C4-2B (cell line): ENCODE results near the gene PSMG2.

Source experiments
- CTCF ChIP-seq: fragments of 450-650 bp; conservative IDR thresholded peaks from 2 replicates; pipeline ENCODE4 v1.5.1; 2017; ENCODE audit warnings: mild to moderate bottlenecking
- ZFX ChIP-seq: fragments of 450-650 bp; IDR thresholded peaks from 2 replicates; pipeline ENCODE4 v1.6.1; 2017

- no peak for TF ChIP-seq CTCF
- TF ChIP-seq ZFX, result no peak
These were observed 19.9 kb downstream of the PSMG2 start for GRCh38 chr18:12722731-12723130.
